Measurements from ENCODE around the gene RBM41. TPM values are rescaled to one million over a fixed set of nuclear protein-coding genes. Genes with fewer than 3 reads are reported as not detected.

The RBM41 gene
- total and polyA plus RNA-seq, 2 experiments from 2014 or later = 11.9 to 14.4 TPM

Other genes with a start within 250 kb of the RBM41 start
- not detected in 2 replicates for gene RIPPLY1, start 215.5 kb downstream of the RBM41 start, total RNA-seq
- 0.21 TPM in 1 of 2 replicates, not detected in the other for gene RIPPLY1, start 215.5 kb downstream of the RBM41 start, polyA plus RNA-seq
- gene CLDN2, start 198.4 kb downstream of the RBM41 start, total RNA-seq = 3.9 and 4.9 TPM in 2 replicates
- 4.0 and 5.2 TPM in 2 replicates for gene CLDN2, start 198.4 kb downstream of the RBM41 start, polyA plus RNA-seq
- gene MORC4, start 118.6 kb downstream of the RBM41 start, total RNA-seq = 31.2 and 35.7 TPM in 2 replicates
- gene MORC4, start 118.6 kb downstream of the RBM41 start, polyA plus RNA-seq = 25.7 and 27.7 TPM in 2 replicates
- 0.80 and 3.8 TPM in 2 replicates for gene NUP62CL, start 87.6 kb upstream of the RBM41 start, total RNA-seq
- gene NUP62CL, start 87.6 kb upstream of the RBM41 start, polyA plus RNA-seq = 1.7 and 1.9 TPM in 2 replicates
- gene DNAAF6, start 87.8 kb upstream of the RBM41 start, total RNA-seq = not detected in 2 replicates
- not detected in 2 replicates for gene DNAAF6, start 87.8 kb upstream of the RBM41 start, polyA plus RNA-seq

Measured in hepatocyte (in vitro differentiated cells).